Sigmoid colon (tissue), 3 donors: ENCODE data around the gene NRG2.

Source experiments
- CTCF ChIP-seq, 4 experiments: fragments of 450-650 bp in 3 of 4; fragments of 200-600 bp in 1 of 4; IDR thresholded peaks; one replicate each; pipeline ENCODE4 v1.5.1; 2016 to 2019; ENCODE audit warnings: antibody characterized with exemption in 4 of 4, mild to moderate bottlenecking in 3 of 4, moderate library complexity in 2 of 4
- POLR2A ChIP-seq, 2 donors: fragments of 450-650 bp; IDR thresholded peaks; one replicate each; pipeline ENCODE4 v1.6.1; 2016; ENCODE audit warnings: antibody characterized with exemption in 2 of 2, mild to moderate bottlenecking in 2 of 2, moderate library complexity in 2 of 2

GRCh38 chr5:139898981-139899380 is 144.1 kb downstream of the NRG2 start:
- TF ChIP-seq CTCF (IDR thresholded peaks at IDR 0.05) (no peak), POLR2A (IDR thresholded peaks at IDR 0.05) (no peak)
